Stimulated activated CD8-positive, alpha-beta memory T cell treated with anti-CD3 and anti-CD28 coated beads, Interleukin-7, amount 100 ng/mL, for 4 hours (primary cell): ENCODE measurements around the gene HBM.
"Not testable (repeated sequence)": the region's sequence is repeated elsewhere in the genome, so short reads cannot be mapped to it uniquely, and the experiment has no call there.

Experiments
- DNase-seq, 2 donors: peaks; one replicate each; pipeline ENCODE4 v3.0.0-alpha.2; 2020; ENCODE audit warnings: low read depth in 2 of 2

Gene HBM

GRCh38 chr16:146646-147045 lies 19.1 kb upstream of the HBM start:
- DNase-seq: no peak

- no peak for DNase-seq
These were observed 16.6 kb upstream of the HBM start for GRCh38 chr16:149024-149660.

- no peak for DNase-seq
These were observed 13.3 kb upstream of the HBM start, which contains the start of gene HBZ for GRCh38 chr16:152141-153128. Gene HBZ, plus strand, starts transcription at chr16:152644. Its CDS starts 266 bp downstream, at chr16:152910.

GRCh38 chr16:153129-153521 lies 12.7 kb upstream of the HBM start:
- DNase-seq: not testable (repeated sequence)

- not testable (repeated sequence) for DNase-seq
These were observed 12.1 kb upstream of the HBM start for GRCh38 chr16:153550-154216.

- DNase-seq: no peak
These were observed 11.4 kb upstream of the HBM start for GRCh38 chr16:154217-155030.

DNA sequence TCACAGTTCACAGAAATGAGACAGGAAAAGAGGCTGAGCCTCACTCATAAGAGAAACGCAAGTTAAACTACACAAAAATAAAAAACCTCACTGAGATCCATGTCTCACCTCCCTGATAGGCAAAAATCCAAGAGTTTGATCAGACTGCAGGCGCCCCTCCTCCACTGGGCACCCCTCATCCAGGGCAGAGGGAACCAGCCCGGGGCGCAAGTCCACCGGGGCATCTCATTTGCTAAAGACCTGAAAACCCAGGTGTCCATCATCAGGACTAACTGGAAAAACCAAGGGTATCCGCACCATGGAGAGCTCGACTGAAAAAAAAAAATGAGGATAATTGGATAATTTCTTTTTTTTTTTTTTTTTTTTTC lies 10.8 kb upstream of the HBM start:
- DNase-seq: no peak

DNA sequence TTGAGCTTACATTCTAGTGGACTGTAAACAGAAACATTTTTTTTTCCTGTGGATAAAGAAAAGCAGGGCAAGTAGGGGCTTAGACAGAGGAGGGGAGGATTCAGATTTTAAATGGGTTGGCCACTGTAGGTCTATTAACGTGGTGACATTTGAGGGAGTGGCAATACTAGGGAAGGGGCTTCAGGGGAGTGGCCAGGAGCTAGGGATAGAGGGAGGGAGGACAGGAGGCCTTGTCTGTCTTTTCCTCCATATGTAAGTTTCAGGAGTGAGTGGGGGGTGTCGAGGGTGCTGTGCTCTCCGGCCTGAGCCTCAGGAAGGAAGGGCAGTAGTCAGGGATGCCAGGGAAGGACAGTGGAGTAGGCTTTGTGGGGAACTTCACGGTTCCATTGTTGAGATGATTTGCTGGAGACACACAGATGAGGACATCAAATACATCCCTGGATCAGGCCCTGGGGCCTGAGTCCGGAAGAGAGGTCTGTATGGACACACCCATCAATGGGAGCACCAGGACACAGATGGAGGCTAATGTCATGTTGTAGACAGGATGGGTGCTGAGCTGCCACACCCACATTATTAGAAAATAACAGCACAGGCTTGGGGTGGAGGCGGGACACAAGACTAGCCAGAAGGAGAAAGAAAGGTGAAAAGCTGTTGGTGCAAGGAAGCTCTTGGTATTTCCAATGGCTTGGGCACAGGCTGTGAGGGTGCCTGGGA lies 6.5 kb upstream of the HBM start:
- no peak for DNase-seq

DNA sequence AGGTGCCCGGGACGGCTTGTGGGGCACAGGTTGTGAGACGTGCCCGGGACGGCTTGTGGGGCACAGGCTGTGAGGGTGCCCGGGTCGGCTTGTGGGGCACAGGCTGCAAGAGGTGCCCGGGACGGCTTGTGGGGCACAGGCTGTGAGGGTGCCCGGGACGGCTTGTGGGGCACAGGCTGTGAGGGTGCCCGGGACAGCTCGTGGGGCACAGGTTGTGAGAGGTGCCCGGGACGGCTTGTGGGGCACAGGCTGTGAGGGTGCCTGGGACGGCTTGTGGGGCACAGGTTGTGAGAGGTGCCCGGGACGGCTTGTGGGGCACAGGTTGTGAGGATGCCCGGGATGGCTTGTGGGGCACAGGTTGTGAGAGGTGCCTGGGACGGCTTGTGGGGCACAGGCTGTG lies 5.5 kb upstream of the HBM start:
- DNase-seq: not testable (repeated sequence)

DNA sequence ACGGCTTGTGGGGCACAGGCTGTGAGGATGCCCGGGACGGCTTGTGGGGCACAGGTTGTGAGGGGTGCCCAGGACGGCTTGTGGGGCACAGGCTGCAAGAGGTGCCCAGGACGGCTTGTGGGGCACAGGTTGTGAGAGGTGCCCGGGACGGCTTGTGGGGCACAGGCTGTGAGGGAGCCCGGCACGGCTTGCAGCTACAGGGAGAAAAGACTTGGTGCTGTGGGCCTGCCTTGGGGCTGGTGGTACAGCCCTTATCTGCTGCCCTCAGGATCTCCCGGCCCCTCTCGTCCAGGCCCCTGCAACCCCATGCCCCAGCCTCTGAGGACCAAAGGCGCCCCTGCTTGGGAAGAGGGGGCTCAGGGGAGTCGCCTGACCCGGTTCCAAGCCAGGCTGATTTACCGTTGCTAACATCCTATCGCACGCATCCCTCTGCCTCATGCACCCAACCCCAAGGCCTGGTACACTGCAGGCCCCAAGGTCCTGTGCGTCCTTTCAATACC lies 5.0 kb upstream of the HBM start:
- DNase-seq: no peak

DNA sequence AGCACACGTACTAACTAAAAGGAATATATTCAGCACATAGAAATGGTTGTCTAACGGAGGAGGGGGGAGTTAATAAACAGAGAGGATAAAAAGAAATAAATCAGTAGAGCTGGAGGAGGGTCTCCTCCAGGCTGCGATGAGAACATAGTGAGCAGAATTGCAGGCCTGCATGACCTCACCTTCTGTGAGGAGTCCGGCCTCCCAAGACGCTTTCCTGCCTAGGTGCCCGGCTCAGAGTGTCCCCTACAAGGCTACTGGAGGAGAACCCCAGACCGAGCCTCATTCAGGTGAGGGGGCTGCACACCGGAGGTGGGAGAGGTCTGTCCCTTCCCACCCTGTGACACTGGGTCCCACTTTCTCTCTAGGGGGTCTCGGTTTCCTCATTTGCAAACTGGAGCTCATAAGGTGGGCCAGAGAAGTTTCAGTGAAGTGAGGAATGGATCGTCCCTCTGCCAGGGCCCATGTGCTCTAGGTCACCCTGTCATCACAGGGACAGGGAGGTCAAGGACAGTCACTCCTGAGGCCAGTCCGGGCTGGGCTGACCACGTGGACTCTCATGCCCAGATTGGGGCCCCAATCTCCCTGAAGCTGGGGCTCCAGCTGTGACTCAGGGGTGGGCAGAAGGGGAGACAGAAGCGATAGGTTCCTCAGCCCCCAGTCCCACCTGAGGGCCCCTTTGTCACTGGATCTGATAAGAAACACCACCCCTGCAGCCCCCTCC lies 3.3 kb upstream of the HBM start:
- no peak for DNase-seq

GRCh38 chr16:163139-163538 lies 2.6 kb upstream of the HBM start:
- not testable (repeated sequence) for DNase-seq

DNA sequence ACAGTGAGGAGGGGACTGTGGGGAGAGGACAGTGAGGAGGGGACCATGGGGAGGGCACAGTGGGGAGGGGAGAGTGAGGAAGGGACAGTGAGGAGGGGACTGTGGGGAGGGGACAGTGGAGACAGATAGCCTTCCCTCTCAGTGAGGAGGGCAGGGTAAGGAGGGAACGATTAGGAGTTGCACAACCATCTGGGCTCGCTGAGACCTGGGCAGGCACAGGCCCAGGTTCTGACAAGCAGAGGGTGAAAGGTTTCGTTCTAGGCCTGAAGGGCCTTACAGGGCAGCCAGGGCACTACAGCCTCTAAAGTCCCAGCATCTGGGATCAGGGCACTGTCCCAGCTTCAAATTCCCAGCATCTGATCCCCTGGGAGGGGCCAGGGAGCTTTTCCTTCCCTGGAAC lies 2.1 kb upstream of the HBM start:
- not testable (repeated sequence) for DNase-seq

- not testable (repeated sequence) for DNase-seq
These were observed 1.5 kb upstream of the HBM start for GRCh38 chr16:164134-164823.

- no peak for DNase-seq
These were observed 795 bp upstream of the HBM start for GRCh38 chr16:164827-165538.

DNA sequence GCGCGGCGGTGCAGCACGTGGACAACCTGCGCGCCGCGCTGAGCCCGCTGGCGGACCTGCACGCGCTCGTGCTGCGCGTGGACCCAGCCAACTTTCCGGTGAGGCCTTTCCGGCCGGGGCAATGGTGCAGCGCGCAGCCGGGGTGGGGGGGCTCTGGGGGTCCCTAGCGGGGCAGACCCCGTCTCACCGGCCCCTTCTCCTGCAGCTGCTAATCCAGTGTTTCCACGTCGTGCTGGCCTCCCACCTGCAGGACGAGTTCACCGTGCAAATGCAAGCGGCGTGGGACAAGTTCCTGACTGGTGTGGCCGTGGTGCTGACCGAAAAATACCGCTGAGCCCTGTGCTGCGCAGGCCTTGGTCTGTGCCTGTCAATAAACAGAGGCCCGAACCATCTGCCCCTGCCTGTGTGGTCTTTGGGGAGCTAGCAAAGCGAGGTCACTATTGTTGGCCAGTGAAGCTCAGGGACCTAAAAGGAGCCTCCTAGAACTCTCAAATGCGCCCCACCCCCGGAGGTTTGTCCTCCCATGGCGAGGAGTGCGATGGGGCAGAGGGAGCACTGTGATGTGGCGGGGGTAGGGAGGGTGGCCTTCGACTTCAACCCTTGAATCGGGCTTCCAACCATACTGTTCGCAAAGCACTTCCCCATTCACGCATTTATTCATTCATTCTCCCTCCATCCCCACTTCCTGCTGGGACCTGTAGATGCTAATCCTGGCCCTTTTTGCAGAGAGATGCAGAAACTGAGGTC lies 770 bp downstream of the HBM start:
- DNase-seq: no peak

GRCh38 chr16:167122-167690 lies 1.4 kb downstream of the HBM start:
- DNase-seq: no peak

GRCh38 chr16:168424-168823 lies 2.6 kb downstream of the HBM start:
- no peak for DNase-seq
